GM23338 (cell line): ENCODE data around the gene MROH2B.

Experiments
- CREB1 ChIP-seq: fragments of 250-450 bp; sonication (Bioruptor Pico); IDR thresholded peaks from 2 replicates; pipeline ENCODE4 v1.5.0; 2020; ENCODE audit warnings: low read depth, mild to moderate bottlenecking, moderate library complexity
- EZH2 ChIP-seq: fragments of 200-600 bp; sonication (generic); IDR thresholded peaks from one replicate; pipeline ENCODE4 v1.8.0; 2017; ENCODE audit warnings: antibody characterized with exemption, mild to moderate bottlenecking, low read depth; ENCODE audit not compliant: unreplicated experiment
- EZH2phosphoT487 ChIP-seq: fragments of 200-600 bp; sonication (generic); IDR thresholded peaks from one replicate; pipeline ENCODE4 v1.8.1; 2018; ENCODE audit warnings: antibody characterized with exemption; ENCODE audit not compliant: unreplicated experiment
- POLR2AphosphoS5 ChIP-seq: IDR thresholded peaks from 2 replicates; pipeline ENCODE4 v1.6.1; 2016; ENCODE audit warnings: antibody characterized with exemption, low read depth
- REST ChIP-seq: IDR thresholded peaks from one replicate; pipeline ENCODE4 v1.6.1; 2018; ENCODE audit warnings: antibody characterized with exemption; ENCODE audit not compliant: unreplicated experiment
- STAT1 ChIP-seq: IDR thresholded peaks from one replicate; pipeline ENCODE4 v1.6.1; 2016; ENCODE audit warnings: antibody characterized with exemption; ENCODE audit not compliant: unreplicated experiment
- TF ChIP-seq, protein P1 (sequence below), 2 experiments: fragments of 200-600 bp in 1 of 2; sonication (generic) in 1 of 2; conservative IDR thresholded peaks; 2 replicates each; pipeline versions ENCODE4 v1.5.1 to v1.6.1; 2016 to 2017; ENCODE audit warnings: antibody characterized with exemption in 2 of 2, low read depth in 2 of 2, mild to moderate bottlenecking in 2 of 2, moderate library complexity in 1 of 2

DNA sequence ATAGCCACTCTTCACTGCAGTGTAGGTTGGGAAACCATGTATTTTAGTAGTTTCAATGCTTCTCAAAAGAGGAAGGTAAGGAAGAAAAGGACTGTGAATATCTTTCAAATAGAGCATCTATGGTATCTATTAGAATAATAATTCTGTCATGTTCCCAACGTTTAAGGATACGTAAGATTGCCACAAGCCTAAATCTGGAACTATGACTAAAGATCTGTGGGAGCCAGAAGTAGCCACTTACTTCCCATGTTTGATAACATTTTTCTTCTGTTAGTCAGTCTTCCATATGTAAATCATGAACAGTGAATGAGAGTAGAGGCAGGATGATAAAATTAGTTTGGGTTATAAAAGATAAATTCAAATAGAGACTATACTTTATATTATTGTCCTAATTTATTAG lies 16.3 kb upstream of the MROH2B start:
- TF ChIP-seq EZH2phosphoT487 (no peak), REST (no peak), EZH2 (no peak), POLR2AphosphoS5 (no peak), CREB1 (CRISPR knock-in tag) (no peak), STAT1 (no peak)
- TF ChIP-seq, protein P1, sequence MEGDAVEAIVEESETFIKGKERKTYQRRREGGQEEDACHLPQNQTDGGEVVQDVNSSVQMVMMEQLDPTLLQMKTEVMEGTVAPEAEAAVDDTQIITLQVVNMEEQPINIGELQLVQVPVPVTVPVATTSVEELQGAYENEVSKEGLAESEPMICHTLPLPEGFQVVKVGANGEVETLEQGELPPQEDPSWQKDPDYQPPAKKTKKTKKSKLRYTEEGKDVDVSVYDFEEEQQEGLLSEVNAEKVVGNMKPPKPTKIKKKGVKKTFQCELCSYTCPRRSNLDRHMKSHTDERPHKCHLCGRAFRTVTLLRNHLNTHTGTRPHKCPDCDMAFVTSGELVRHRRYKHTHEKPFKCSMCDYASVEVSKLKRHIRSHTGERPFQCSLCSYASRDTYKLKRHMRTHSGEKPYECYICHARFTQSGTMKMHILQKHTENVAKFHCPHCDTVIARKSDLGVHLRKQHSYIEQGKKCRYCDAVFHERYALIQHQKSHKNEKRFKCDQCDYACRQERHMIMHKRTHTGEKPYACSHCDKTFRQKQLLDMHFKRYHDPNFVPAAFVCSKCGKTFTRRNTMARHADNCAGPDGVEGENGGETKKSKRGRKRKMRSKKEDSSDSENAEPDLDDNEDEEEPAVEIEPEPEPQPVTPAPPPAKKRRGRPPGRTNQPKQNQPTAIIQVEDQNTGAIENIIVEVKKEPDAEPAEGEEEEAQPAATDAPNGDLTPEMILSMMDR (conservative IDR thresholded peaks at IDR 0.05; ENCODE audit: low read depth in 2 of 2) = no peak
